Gastroesophageal sphincter (tissue), 3 donors: ENCODE measurements around the gene PEPD.
"Not testable (repeated sequence)": the region's sequence is repeated elsewhere in the genome, so short reads cannot be mapped to it uniquely, and the experiment has no call there.

Experiments used
- EP300 ChIP-seq: sonication (generic); formaldehyde crosslinking; IDR thresholded peaks from one replicate; pipeline ENCODE4 v1.6.1; 2017; ENCODE audit warnings: antibody characterized with exemption, mild to moderate bottlenecking
- POLR2A ChIP-seq, 2 donors: fragments of 450-650 bp; IDR thresholded peaks; one replicate each; pipeline ENCODE4 v1.6.1; 2017; ENCODE audit warnings: antibody characterized with exemption in 2 of 2, mild to moderate bottlenecking in 2 of 2, moderate library complexity in 1 of 2
- POLR2AphosphoS5 ChIP-seq: sonication (generic); formaldehyde crosslinking; IDR thresholded peaks from one replicate; pipeline ENCODE4 v1.6.1; 2017; ENCODE audit warnings: antibody characterized with exemption
- TF ChIP-seq, protein P1 (sequence below), 4 experiments: fragments of 200-600 bp in 2 of 4; fragments of 450-650 bp in 2 of 4; sonication (generic) in 1 of 4; IDR thresholded peaks; one replicate each; pipeline ENCODE4 v1.5.1; 2017 to 2019; ENCODE audit warnings: antibody characterized with exemption in 4 of 4, mild to moderate bottlenecking in 2 of 4, moderate library complexity in 2 of 4

DNA sequence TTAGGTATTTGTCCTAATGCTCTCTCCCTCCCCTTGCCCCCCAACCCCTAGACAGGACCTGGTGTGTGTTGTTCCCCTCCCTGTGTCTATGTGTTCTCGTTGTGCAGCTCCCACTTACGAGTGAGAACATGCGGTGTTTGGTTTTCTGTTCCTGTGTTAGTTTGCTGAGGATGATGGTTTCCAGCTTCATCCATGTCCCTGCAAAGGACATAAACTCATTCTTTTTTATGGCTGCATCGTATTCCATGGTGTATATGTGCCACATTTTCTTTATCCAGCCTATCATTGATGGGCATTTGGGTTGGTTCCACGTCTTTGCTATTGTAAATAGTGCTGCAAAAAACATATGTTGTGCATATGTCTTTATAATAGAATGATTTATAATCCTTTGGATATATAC, 40.1 kb upstream of the PEPD start:
- TF ChIP-seq, protein P1, sequence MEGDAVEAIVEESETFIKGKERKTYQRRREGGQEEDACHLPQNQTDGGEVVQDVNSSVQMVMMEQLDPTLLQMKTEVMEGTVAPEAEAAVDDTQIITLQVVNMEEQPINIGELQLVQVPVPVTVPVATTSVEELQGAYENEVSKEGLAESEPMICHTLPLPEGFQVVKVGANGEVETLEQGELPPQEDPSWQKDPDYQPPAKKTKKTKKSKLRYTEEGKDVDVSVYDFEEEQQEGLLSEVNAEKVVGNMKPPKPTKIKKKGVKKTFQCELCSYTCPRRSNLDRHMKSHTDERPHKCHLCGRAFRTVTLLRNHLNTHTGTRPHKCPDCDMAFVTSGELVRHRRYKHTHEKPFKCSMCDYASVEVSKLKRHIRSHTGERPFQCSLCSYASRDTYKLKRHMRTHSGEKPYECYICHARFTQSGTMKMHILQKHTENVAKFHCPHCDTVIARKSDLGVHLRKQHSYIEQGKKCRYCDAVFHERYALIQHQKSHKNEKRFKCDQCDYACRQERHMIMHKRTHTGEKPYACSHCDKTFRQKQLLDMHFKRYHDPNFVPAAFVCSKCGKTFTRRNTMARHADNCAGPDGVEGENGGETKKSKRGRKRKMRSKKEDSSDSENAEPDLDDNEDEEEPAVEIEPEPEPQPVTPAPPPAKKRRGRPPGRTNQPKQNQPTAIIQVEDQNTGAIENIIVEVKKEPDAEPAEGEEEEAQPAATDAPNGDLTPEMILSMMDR (IDR thresholded peaks at IDR 0.05), result not testable (repeated sequence)
- not testable (repeated sequence) for TF ChIP-seq POLR2A (IDR thresholded peaks at IDR 0.05); POLR2AphosphoS5; EP300
